Mucosa of descending colon (tissue), 3 donors: Measurements from ENCODE around the gene NCOR1. TPM values are rescaled to one million over a fixed set of nuclear protein-coding genes. Genes with fewer than 3 reads are reported as not detected.
A peak's percentile ranks its signal among the peaks of the same experiment; 100 is the strongest.
"Not testable (repeated sequence)": the region's sequence is repeated elsewhere in the genome, so short reads cannot be mapped to it uniquely, and the experiment has no call there.

Experiments
- ATAC-seq: fragments of 200-7000 bp; cut with Tn5 transposase; one replicate; pipeline ENCODE4 v1.9.1; 2020; ENCODE audit warnings: mild to moderate bottlenecking, moderate library complexity
- DNase-seq, 3 donors: peaks; one replicate each; pipeline ENCODE4 v3.0.0-alpha.2; 2020
- H3K36me3 ChIP-seq: fragments of 200-600 bp; one replicate; pipeline ENCODE4 v1.8.0; 2021; ENCODE audit warnings: low read depth, mild to moderate bottlenecking
- H3K4me1 ChIP-seq: fragments of 200-600 bp; one replicate; pipeline ENCODE4 v1.8.0; 2021; ENCODE audit warnings: low read depth, mild to moderate bottlenecking
- H3K4me3 ChIP-seq: fragments of 200-600 bp; one replicate; pipeline ENCODE4 v1.8.0; 2021; ENCODE audit warnings: mild to moderate bottlenecking
- H3K9me3 ChIP-seq: fragments of 200-600 bp; one replicate; pipeline ENCODE4 v1.8.0; 2021; ENCODE audit warnings: mild to moderate bottlenecking
- CTCF ChIP-seq: fragments of 200-600 bp; IDR thresholded peaks from one replicate; pipeline ENCODE4 v1.8.0; 2022; ENCODE audit warnings: antibody characterized with exemption, mild to moderate bottlenecking
- intact Hi-C, 2 donors: fragments of 100-400 bp; cut with DNase I in 1 of 2; cut with micrococcal nuclease in 1 of 2; formaldehyde crosslinking; loops; one replicate each; pipeline versions ENCODE4 v1.11.0 to v1.11.1; 2022; cut with DNase I, micrococcal nuclease
- total RNA-seq, 3 donors: library from RNA; stranded (reverse); fragmentation: NEBNext Ultra II Directional in 2 of 3; extraction: Animal tissue kit (Norgen Biotek cat#: 25700) in 2 of 3; gene quantifications; one replicate each; pipeline versions ENCODE4 v1.2.1 to v1.2.4, GENCODE V29; 2021 to 2023
- donor health status: DM: no; HTN: no; CAD: no; lungs with moderate emphysema.
- donor health status: DM: no; HTN: no; CAD: no.
- donor health status: DM: no; HTN: yes; CAD: no.

Gene NCOR1
- total RNA-seq, 3 donors from 2014 or later: 196 to 238 (median 227) TPM

- H3K9me3 ChIP-seq: no peaks in the 10 kb centered on the region
- TF ChIP-seq CTCF: no peak
- DNase-seq (no peak), ATAC-seq (peak; percentile 62)
- no peaks in the 10 kb centered on the region for H3K36me3 ChIP-seq
- H3K4me3 ChIP-seq: no peak overlapping the region
- H3K4me1 ChIP-seq: no peaks in the 10 kb centered on the region
- intact Hi-C loops: no loop called here
Measured at GRCh38 chr17:16171613-16172012, 43.7 kb downstream of the NCOR1 start.

- ATAC-seq, H3K9me3 ChIP-seq, intact Hi-C loops, H3K4me3 ChIP-seq, H3K36me3 ChIP-seq, H3K4me1 ChIP-seq, DNase-seq: not testable (repeated sequence)
Measured at GRCh38 chr17:16166766-16167165, 48.6 kb downstream of the NCOR1 start.

GRCh38 chr17:16158714-16159113 lies 56.6 kb downstream of the NCOR1 start:
- ATAC-seq: no peak
- H3K9me3 ChIP-seq: no peaks in the 10 kb centered on the region
- no peaks in the 10 kb centered on the region for H3K4me1 ChIP-seq
- DNase-seq: no peak
- no peak for TF ChIP-seq CTCF
- H3K4me3 ChIP-seq: no peak overlapping the region
- no peaks in the 10 kb centered on the region for H3K36me3 ChIP-seq
- intact Hi-C loops: no loop called here

- Histone ChIP-seq H3K36me3 (no peaks in the 10 kb centered on the region), H3K4me3 (no peak overlapping the region), H3K4me1 (no peaks in the 10 kb centered on the region), H3K9me3 (no peaks in the 10 kb centered on the region)
- ATAC-seq (no peak), DNase-seq (no peak)
- intact Hi-C loops: no loop called here
- TF ChIP-seq CTCF: no peak
Measured at GRCh38 chr17:16155536-16155935, 59.8 kb downstream of the NCOR1 start.

GRCh38 chr17:16152326-16152725 lies 63.0 kb downstream of the NCOR1 start:
- intact Hi-C loops, H3K36me3 ChIP-seq, ATAC-seq, H3K9me3 ChIP-seq, H3K4me3 ChIP-seq, DNase-seq, H3K4me1 ChIP-seq: not testable (repeated sequence)

GRCh38 chr17:16150251-16150856 lies 65.0 kb downstream of the NCOR1 start:
- no peak for TF ChIP-seq CTCF
- intact Hi-C loops: no loop called here
- Histone ChIP-seq H3K36me3 (no peaks in the 10 kb centered on the region), H3K4me1 (no peaks in the 10 kb centered on the region), H3K4me3 (no peak overlapping the region), H3K9me3 (no peaks in the 10 kb centered on the region)
- ATAC-seq: no peak
- no peak for DNase-seq

GRCh38 chr17:16148596-16148995 lies 66.7 kb downstream of the NCOR1 start:
- Histone ChIP-seq H3K4me1 (no peaks in the 10 kb centered on the region), H3K9me3 (no peaks in the 10 kb centered on the region), H3K36me3 (no peaks in the 10 kb centered on the region), H3K4me3 (no peak overlapping the region)
- no peak for ATAC-seq
- intact Hi-C loops: no loop called here
- TF ChIP-seq CTCF: no peak
- no peak for DNase-seq

- H3K4me1 ChIP-seq, H3K9me3 ChIP-seq, intact Hi-C loops, H3K4me3 ChIP-seq, ATAC-seq, DNase-seq, H3K36me3 ChIP-seq: not testable (repeated sequence)
Measured at GRCh38 chr17:16145319-16145890, 69.9 kb downstream of the NCOR1 start.
